T-helper 2 cell treated with Interferon-gamma antibody and Interleukin-4, amounts not matched to agents 5 μg/mL and 100 μg/mL, for 36 hours (primary cell): ENCODE results near the gene PCDH9.

Experiments
- DNase-seq: peaks from one replicate; pipeline ENCODE4 v3.0.0; 2021; ENCODE audit warnings: low spot score
- H3K27ac Mint-ChIP-seq: one replicate; pipeline ENCODE4 v1.8.0; 2021; ENCODE audit warnings: mild to moderate bottlenecking, mixed read lengths
- H3K27me3 Mint-ChIP-seq: one replicate; pipeline ENCODE4 v1.8.0; 2021; ENCODE audit warnings: low read depth, mixed read lengths
- H3K36me3 Mint-ChIP-seq: one replicate; pipeline ENCODE4 v1.8.0; 2021; ENCODE audit warnings: low read depth, mixed read lengths
- H3K4me1 Mint-ChIP-seq: one replicate; pipeline ENCODE4 v1.8.0; 2021; ENCODE audit warnings: low read depth, mixed read lengths
- H3K4me3 Mint-ChIP-seq: one replicate; pipeline ENCODE4 v1.8.0; 2022; ENCODE audit warnings: mild to moderate bottlenecking, moderate library complexity, mixed read lengths
- H3K9me3 Mint-ChIP-seq: one replicate; pipeline ENCODE4 v1.8.0; 2021; ENCODE audit warnings: mixed read lengths

The PCDH9 gene

DNA sequence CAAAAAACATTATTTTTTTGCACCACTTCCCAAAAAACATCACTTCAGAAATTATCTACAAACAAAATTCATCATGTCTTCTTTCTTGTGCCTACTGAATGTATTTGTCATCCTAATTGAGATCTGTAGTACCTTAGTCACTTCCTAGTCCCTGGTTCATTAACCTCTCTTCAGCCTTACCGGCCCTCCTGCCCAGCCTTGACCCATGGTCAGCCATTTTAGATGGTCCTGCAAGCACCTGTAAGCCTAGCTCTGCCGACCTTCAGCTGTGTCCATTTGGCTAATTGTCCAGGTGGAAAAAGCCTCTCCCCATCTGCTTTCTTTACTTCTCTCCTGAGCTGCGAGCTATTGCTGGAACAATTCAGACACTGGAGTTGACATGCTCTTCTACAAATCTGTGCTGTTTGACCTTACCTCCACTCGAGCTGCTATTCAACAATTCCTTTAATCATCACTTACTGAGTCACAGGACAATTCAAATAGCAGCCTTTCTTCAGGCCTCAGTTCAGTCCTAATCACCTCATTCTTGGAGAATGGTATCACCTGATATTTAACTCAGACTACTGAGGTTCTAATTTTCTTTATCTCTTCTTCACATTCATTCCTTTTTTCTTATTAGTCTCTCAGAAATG, 882.5 kb downstream of the PCDH9 start:
- Mint-ChIP-seq H3K4me3 (no peak overlapping the region), H3K27me3 (no peaks in the 10 kb centered on the region), H3K36me3 (no peaks in the 10 kb centered on the region), H3K9me3 (peaks cover 4% of the 10 kb centered on the region), H3K27ac (no peak overlapping the region), H3K4me1 (no peaks in the 10 kb centered on the region)
- no peak for DNase-seq

DNA sequence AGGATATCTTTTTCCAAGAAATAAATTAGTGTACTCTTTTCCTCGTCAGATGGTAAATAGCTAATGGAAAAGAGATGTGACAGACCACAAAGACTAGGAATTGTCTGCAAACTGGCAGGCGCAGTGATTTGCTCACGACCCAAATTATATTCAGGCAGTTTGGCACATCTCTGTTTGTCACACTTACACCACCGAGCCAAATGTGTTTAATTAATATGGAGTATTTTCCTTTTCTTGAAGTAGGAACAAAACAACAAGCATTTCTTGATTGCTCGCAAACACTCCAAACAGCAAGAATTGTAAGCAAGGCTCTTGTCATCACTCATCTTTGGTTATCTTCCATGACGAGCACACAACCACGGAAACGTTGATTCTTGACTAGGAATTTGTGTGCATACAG, 884.2 kb downstream of the PCDH9 start:
- Mint-ChIP-seq H3K4me3 (no peak overlapping the region), H3K27me3 (no peaks in the 10 kb centered on the region), H3K4me1 (no peaks in the 10 kb centered on the region), H3K27ac (no peak overlapping the region), H3K9me3 (peaks cover 4% of the 10 kb centered on the region), H3K36me3 (no peaks in the 10 kb centered on the region)
- DNase-seq, result no peak

DNA sequence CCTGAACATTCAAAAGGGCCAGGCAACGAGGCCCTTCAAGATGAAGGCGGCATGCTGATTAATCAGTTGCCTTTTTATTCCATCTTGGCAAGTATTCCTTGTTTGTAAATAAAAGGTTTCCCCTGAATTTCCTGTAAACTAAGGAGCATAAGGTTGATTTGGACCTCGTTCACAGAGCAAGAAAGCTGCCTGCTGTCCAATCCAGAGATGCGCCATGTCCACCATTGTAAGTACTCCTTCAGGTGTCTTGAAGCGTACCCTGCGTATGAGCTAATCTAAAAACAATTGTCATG, 884.7 kb downstream of the PCDH9 start:
- DNase-seq, result no peak
- H3K4me1 Mint-ChIP-seq, result no peaks in the 10 kb centered on the region
- H3K27me3 Mint-ChIP-seq, result no peaks in the 10 kb centered on the region
- H3K9me3 Mint-ChIP-seq, result peaks cover 4% of the 10 kb centered on the region
- no peaks in the 10 kb centered on the region for H3K36me3 Mint-ChIP-seq
- H3K4me3 Mint-ChIP-seq, result no peak overlapping the region
- no peak overlapping the region for H3K27ac Mint-ChIP-seq

DNA sequence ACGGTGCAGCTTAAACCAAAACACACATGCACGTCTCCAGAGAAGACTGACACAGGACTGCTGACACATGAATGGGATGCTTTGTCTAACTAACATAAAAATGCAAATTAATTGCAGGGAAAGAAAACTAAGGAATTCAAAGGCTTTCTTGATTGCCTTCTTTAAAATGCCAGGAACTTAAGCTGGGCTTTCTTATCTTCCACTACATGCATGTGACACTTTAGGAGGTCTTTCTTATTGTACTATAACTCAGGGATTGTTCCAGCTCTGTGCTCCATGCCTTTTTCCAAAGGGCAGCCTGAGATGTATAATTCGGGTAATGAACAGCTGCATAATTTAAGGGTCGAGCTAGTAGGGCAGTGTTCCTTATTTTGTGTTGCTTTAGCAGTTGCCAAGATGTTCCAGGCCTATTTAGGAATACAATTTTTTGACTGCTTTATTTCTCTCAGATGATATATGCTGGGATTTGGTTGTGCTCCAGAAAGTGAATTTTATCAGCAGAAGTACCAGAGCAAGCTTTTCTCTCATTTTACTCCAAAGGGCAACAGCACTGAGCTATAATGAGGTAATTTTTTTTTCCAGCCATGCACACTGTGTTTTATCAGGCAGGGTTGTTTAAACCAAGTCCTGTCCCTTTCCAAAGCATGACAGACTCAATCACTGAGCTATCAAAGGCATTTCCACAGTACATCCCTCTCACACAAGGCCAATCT, 885.2 kb downstream of the PCDH9 start:
- H3K9me3 Mint-ChIP-seq, result peaks cover 4% of the 10 kb centered on the region
- H3K4me3 Mint-ChIP-seq, result no peak overlapping the region
- no peaks in the 10 kb centered on the region for H3K36me3 Mint-ChIP-seq
- DNase-seq, result no peak
- H3K27ac Mint-ChIP-seq, result no peak overlapping the region
- no peaks in the 10 kb centered on the region for H3K4me1 Mint-ChIP-seq
- H3K27me3 Mint-ChIP-seq, result no peaks in the 10 kb centered on the region

DNA sequence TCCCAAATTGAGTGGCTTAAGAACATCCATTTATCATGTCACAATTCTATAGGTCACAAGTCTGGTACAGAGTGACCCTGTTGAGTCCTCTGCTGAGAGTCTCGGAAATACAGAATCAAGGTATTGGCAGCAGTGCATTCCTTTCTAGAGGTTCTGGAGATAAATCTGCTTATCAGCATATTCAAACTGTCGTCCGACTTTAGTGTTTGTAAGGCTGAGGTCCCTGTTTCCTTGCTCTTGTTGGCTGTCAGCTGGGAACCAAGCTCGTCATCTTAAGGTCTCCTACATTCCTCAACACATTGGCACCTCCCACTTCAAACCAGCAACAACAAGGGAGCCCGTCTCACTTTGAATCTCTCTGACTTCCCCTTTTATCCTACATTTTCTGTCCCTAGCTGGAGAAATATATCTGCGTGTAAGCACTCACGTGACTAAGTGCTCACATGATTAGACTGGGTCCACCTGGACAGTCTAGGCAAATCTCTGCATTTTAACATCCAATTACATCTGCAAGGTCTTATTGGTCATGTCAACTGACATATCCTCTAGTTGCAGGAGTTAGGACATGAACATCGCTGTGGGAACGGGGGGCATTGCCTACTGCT, 886.8 kb downstream of the PCDH9 start:
- Mint-ChIP-seq H3K4me1 (no peaks in the 10 kb centered on the region), H3K4me3 (no peak overlapping the region), H3K9me3 (peaks cover 4% of the 10 kb centered on the region), H3K27ac (no peak overlapping the region), H3K36me3 (no peaks in the 10 kb centered on the region), H3K27me3 (no peaks in the 10 kb centered on the region)
- no peak for DNase-seq

DNA sequence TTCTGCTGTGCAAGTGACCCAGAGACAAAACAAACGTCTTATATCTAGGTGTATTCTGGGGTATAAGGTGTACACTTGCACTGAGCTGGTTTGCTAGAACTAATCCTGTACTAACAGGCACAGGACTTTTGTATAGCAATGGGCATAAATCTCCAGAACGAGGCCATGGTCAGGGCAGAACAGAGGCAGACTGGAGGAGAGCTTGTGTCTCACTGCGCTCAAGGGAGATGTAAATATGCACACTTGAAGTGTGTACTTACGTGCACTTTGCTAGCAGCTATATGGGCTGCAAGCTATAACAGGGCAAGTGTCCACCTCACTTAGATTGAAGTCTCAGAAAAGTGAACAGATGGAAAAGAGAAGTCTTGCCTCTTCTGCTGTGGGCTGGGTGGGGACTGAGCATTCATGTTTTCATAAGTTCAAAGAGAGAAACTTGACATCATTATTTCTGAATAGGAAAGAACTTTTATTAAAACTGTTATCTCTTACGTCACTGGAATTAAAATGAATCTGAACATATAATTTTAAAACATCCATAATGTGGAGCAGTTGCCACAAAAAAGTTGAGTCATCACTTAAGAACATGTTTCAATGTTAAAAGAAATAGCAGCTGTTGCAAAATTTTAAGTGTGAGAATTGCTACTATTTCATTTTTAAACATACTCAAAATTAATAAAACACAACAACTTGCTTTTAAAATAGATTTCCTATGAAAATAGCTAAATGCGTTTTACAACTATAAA, 888.3 kb downstream of the PCDH9 start:
- DNase-seq, result no peak
- no peaks in the 10 kb centered on the region for H3K4me1 Mint-ChIP-seq
- H3K27me3 Mint-ChIP-seq, result no peaks in the 10 kb centered on the region
- no peak overlapping the region for H3K27ac Mint-ChIP-seq
- H3K36me3 Mint-ChIP-seq, result no peaks in the 10 kb centered on the region
- no peak overlapping the region for H3K4me3 Mint-ChIP-seq
- H3K9me3 Mint-ChIP-seq, result peaks cover 4% of the 10 kb centered on the region

DNA sequence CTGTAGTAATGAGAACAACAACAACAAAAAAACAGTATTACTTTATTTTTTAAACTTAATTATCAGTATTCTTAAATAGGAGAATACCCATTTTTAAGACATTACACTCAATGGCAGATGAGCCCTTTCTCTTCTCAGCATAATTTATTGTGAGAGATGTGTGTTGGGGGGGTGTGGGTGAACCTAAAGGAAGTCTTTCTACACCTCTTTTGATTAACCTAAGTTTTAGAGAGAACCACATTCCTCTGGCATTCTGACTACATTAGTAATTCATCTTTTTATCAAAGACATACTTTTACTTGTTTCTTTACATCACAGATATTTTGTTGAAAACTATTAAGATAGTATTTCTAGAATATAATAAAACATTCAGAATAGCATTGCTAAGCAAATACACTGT, 890.9 kb downstream of the PCDH9 start:
- H3K9me3 Mint-ChIP-seq, result peaks cover 4% of the 10 kb centered on the region
- H3K4me1 Mint-ChIP-seq, result no peaks in the 10 kb centered on the region
- DNase-seq, result no peak
- no peak overlapping the region for H3K4me3 Mint-ChIP-seq
- no peaks in the 10 kb centered on the region for H3K36me3 Mint-ChIP-seq
- H3K27ac Mint-ChIP-seq, result no peak overlapping the region
- H3K27me3 Mint-ChIP-seq, result no peaks in the 10 kb centered on the region

DNA sequence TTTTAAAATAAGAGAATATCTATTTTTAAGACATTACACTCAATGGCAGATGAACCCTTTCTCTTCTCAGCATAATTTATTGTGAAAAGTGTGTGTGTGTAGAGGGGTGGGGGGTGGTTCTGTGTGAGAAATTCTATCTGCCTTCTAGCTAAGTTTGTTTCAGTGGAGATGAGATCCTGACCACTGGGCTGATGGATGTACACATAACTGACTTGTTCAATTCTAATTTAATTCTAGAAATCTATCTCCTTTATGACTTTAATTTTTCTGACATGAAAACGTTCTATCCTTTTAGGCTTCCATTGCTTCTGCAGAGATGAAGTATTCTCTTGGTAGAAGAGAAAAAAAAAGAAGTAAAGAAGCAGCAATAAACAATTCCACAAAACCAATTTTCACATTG, 891.6 kb downstream of the PCDH9 start:
- H3K4me3 Mint-ChIP-seq, result no peak overlapping the region
- H3K9me3 Mint-ChIP-seq, result peaks cover 2% of the 10 kb centered on the region
- H3K4me1 Mint-ChIP-seq, result no peaks in the 10 kb centered on the region
- DNase-seq, result no peak
- H3K27me3 Mint-ChIP-seq, result no peaks in the 10 kb centered on the region
- H3K27ac Mint-ChIP-seq, result no peak overlapping the region
- no peaks in the 10 kb centered on the region for H3K36me3 Mint-ChIP-seq

DNA sequence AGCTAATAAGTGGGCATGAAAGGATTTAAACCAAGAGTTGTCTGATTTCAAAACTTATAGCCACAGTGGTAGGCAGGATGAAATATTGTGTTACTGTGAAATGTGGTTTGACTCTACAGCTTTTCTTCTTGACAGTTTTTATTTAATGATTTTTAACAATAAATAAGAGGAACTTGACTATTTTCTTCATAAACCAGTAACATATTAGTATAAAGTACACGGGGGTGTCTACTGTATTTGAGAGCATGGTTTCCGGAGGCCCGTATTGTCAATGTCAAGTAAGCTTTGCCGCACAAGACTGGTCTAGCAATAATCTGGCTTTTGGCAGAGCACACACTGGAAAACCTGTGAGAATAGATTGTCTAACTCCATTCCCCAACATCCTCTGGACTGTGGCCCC, 894.5 kb downstream of the PCDH9 start:
- DNase-seq, result no peak
- Mint-ChIP-seq H3K4me3 (no peak overlapping the region), H3K36me3 (no peaks in the 10 kb centered on the region), H3K4me1 (no peaks in the 10 kb centered on the region), H3K27me3 (no peaks in the 10 kb centered on the region), H3K27ac (no peak overlapping the region), H3K9me3 (no peaks in the 10 kb centered on the region)

DNA sequence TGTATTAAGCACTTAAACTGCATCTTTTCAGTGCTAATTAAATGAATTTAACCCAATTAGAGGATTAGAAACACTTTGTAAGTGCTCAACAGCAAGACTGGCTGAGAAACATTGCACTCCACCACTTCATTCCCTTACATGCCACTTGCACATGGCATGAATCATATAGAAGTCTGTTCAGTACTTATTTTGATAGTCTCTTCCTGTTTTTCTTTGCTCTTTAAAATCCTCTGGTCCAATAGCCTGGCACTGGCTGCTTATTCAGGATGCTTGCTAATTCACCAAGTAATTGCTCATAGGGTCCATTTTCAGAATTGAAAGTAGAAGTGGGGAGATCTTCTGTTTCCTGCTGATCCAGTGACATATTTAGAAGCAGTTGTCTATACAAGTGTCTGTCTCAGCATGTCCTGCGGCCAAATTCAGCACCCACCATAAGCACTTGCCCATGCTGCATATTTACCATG, 900.1 kb downstream of the PCDH9 start:
- H3K36me3 Mint-ChIP-seq, result no peaks in the 10 kb centered on the region

DNA sequence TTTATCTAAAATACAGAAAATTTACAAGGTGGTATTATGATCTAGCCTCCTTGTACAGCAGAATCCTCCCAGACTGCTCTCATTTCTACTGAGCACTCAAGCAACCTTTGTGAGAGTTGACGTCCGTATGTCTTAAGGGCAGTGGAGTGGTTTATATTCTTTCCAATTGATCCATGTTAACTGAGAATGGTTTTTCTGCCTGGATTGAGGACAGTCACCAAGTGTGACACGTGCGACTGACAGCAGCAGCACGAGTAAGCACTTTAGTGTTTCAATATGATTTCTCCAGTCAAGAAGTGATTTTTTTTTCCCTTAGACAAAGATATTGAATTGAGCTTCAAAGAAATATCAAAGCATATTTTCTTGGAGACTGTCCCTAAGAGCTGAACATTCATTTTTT, 901.7 kb downstream of the PCDH9 start:
- DNase-seq, result no peak
- Mint-ChIP-seq H3K27ac (no peak overlapping the region), H3K36me3 (no peaks in the 10 kb centered on the region), H3K4me1 (no peaks in the 10 kb centered on the region), H3K9me3 (no peaks in the 10 kb centered on the region), H3K4me3 (no peak overlapping the region), H3K27me3 (no peaks in the 10 kb centered on the region)

More for the DNA sequence above, 900.1 kb downstream of the PCDH9 start:
- H3K9me3 Mint-ChIP-seq, result no peaks in the 10 kb centered on the region
- no peaks in the 10 kb centered on the region for H3K4me1 Mint-ChIP-seq
- H3K4me3 Mint-ChIP-seq, result no peak overlapping the region
- DNase-seq, result no peak
- no peak overlapping the region for H3K27ac Mint-ChIP-seq
- H3K27me3 Mint-ChIP-seq, result no peaks in the 10 kb centered on the region

DNA sequence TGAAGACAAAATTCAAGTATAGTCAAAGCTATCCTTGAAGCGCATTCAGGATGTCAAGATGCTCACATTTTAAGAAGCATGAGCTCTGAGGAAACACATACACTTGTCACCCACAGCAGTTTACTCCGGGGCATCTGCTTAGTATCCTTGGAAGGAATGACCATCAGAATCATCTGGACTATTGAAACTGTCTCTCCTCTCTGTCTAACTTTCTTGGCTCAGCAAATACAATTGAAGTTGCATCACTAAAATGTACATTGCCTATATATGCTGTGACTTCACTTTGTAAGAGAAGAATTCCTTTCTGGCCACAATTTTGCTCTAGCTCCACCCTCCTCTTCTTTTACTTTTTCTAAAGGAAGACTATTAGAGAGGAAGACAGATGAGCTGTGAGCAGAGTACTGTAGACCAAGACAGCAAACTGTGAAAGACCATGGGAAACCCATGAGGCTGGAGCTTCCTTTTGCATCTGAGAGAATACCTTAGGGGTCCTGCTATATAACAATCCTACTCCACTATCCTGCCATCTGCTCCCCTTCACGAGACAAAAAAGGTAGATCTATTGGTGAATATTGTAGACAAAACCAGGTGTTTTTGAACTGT, 906.3 kb downstream of the PCDH9 start:
- Mint-ChIP-seq H3K9me3 (no peaks in the 10 kb centered on the region), H3K27me3 (no peaks in the 10 kb centered on the region), H3K36me3 (no peaks in the 10 kb centered on the region), H3K27ac (no peak overlapping the region), H3K4me1 (no peaks in the 10 kb centered on the region), H3K4me3 (no peak overlapping the region)
- DNase-seq, result no peak

DNA sequence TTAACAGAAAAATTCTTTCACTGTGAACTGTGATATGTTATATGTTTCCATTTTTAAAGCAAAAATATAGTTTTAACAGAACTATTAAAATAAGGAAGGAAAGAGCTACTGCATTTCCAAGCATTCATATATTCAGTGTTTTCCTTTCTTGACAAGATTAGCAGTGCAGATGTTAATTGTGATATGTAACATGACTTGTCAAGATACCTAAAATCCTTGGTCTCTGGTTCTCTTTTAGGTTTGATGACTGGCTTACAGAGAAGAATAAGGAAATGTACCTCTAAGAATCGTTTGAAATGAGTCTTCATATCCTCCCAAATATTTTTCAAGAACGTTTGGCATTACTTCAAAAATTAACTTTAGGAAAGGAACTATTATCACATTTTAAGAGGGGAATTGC, 907.2 kb downstream of the PCDH9 start:
- no peak for DNase-seq
- Mint-ChIP-seq H3K27ac (no peak overlapping the region), H3K9me3 (no peaks in the 10 kb centered on the region), H3K4me1 (no peaks in the 10 kb centered on the region), H3K27me3 (no peaks in the 10 kb centered on the region), H3K4me3 (no peak overlapping the region), H3K36me3 (no peaks in the 10 kb centered on the region)

DNA sequence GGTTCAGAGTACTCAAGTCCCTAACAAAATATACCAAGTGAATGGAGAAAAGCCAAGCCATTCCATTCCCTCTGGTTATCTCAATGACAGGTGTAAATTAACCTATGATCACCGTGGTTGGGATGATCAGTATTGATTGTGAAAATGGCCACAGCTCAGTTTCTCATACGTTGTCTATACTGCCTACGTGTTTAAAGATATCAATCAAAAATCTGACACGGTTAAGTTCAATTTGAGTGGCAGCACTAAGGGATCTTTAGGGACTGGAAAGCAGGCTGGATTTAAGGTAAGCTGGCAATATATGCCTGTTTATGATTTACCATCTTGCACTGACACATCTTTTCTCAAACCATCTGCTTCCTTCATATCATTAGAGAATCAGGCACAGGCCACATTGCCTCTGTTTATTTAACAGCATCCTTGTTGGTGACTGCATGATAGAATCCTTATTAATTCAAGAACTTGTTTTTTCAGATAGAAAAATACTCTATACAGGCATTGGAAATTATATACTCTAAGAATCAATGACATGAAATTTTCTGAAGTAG, 907.9 kb downstream of the PCDH9 start:
- no peak for DNase-seq
- no peak overlapping the region for H3K27ac Mint-ChIP-seq
- H3K36me3 Mint-ChIP-seq, result no peaks in the 10 kb centered on the region
- no peak overlapping the region for H3K4me3 Mint-ChIP-seq
- H3K4me1 Mint-ChIP-seq, result no peaks in the 10 kb centered on the region
- H3K9me3 Mint-ChIP-seq, result no peaks in the 10 kb centered on the region
- H3K27me3 Mint-ChIP-seq, result no peaks in the 10 kb centered on the region
